HepG2 (cell line): ENCODE results near the gene TTC6. TPM values are rescaled to one million over a fixed set of nuclear protein-coding genes. Genes with fewer than 3 reads are reported as not detected.
A peak's percentile ranks its signal among the peaks of the same experiment; 100 is the strongest.

ENCODE experiments used
- CBX1 ChIP-seq: IDR thresholded peaks from one replicate; pipeline ENCODE4 v1.6.1; 2016; ENCODE audit warnings: antibody characterized with exemption, low read depth
- EEA1 ChIP-seq: sonication (generic); formaldehyde crosslinking; IDR thresholded peaks from 2 replicates; pipeline ENCODE4 v1.5.1; 2020; ENCODE audit warnings: mild to moderate bottlenecking, missing genetic modification reagents, borderline replicate concordance
- ELF1 ChIP-seq: sonication (generic); formaldehyde crosslinking; IDR thresholded peaks from 2 replicates; pipeline ENCODE4 v1.4.0; 2020; ENCODE audit warnings: missing genetic modification reagents
- ETV5 ChIP-seq: IDR thresholded peaks from 2 replicates; pipeline ENCODE4 v1.6.1; 2018; ENCODE audit warnings: missing biosample characterization, missing genetic modification reagents, inconsistent platforms, borderline replicate concordance
- FOXK1 ChIP-seq: sonication (generic); formaldehyde crosslinking; IDR thresholded peaks from 2 replicates; pipeline ENCODE4 v1.4.0; 2020; ENCODE audit warnings: low read depth, missing genetic modification reagents, borderline replicate concordance
- HDAC6 ChIP-seq: fragments of 200-600 bp; sonication (generic); IDR thresholded peaks from 2 replicates; pipeline ENCODE4 v1.7.0; 2017; ENCODE audit warnings: mild to moderate bottlenecking, antibody characterized with exemption, low read length, low read depth
- HNRNPL ChIP-seq: fragments of 200-400 bp; formaldehyde crosslinking; IDR thresholded peaks from 2 replicates; pipeline ENCODE4 v1.6.1; 2017; ENCODE audit warnings: mild to moderate bottlenecking, low read depth, low read length
- IRF2 ChIP-seq: IDR thresholded peaks from 2 replicates; pipeline ENCODE4 v1.6.1; 2018; ENCODE audit warnings: missing genetic modification reagents, missing compliant biosample characterization
- KLF13 ChIP-seq: sonication (generic); formaldehyde crosslinking; IDR thresholded peaks from 2 replicates; pipeline ENCODE4 v1.4.0; 2020; ENCODE audit warnings: mild to moderate bottlenecking, missing genetic modification reagents
- KMT2B ChIP-seq: IDR thresholded peaks from 2 replicates; pipeline ENCODE4 v1.6.1; 2016; ENCODE audit warnings: missing genetic modification reagents, missing compliant biosample characterization
- MATR3 ChIP-seq: sonication (generic); formaldehyde crosslinking; IDR thresholded peaks from 2 replicates; pipeline ENCODE4 v1.4.0; 2020; ENCODE audit warnings: missing genetic modification reagents
- NFE2L2 ChIP-seq: fragments of 150-350 bp; IDR thresholded peaks from 2 replicates; pipeline ENCODE4 v1.6.1; 2014; ENCODE audit warnings: low read length
- SETDB1 ChIP-seq: sonication (generic); formaldehyde crosslinking; IDR thresholded peaks from 2 replicates; pipeline ENCODE4 v1.5.1; 2020; ENCODE audit warnings: missing genetic modification reagents, mild to moderate bottlenecking, borderline replicate concordance
- TARDBP ChIP-seq: sonication (generic); formaldehyde crosslinking; IDR thresholded peaks from 2 replicates; pipeline ENCODE4 v1.8.0; 2022; ENCODE audit warnings: mild to moderate bottlenecking, missing genetic modification reagents
- YEATS2 ChIP-seq: sonication (generic); formaldehyde crosslinking; IDR thresholded peaks from 2 replicates; pipeline ENCODE4 v1.4.0; 2020; ENCODE audit warnings: missing genetic modification reagents, borderline replicate concordance
- ZEB1 ChIP-seq: IDR thresholded peaks from 2 replicates; pipeline ENCODE4 v1.6.1; 2012; ENCODE audit warnings: mild to moderate bottlenecking, low read depth, inconsistent platforms; ENCODE audit not compliant: insufficient replicate concordance
- ZNF333 ChIP-seq: sonication (generic); formaldehyde crosslinking; IDR thresholded peaks from 2 replicates; pipeline ENCODE4 v1.4.0; 2020; ENCODE audit warnings: mild to moderate bottlenecking, missing genetic modification reagents, borderline replicate concordance
- ZNF441 ChIP-seq: sonication (generic); formaldehyde crosslinking; IDR thresholded peaks from 2 replicates; pipeline ENCODE4 v1.7.0; 2021; ENCODE audit warnings: missing genetic modification reagents, borderline replicate concordance
- ZNF652 ChIP-seq: IDR thresholded peaks from 2 replicates; pipeline ENCODE4 v1.6.1; 2016; ENCODE audit warnings: low read depth, borderline replicate concordance
- polyA plus RNA-seq, 8 experiments: library from polyadenylated mRNA; depleted of rRNA in 3 of 8; stranded (reverse) in 7 of 8; unstranded in 1 of 8; fragments of >200 nt; fragmentation: Illumina TruSeq in 4 of 8; extraction: Trizol in 4 of 8; gene quantifications; 2 replicates each; pipeline versions ENCODE4 v1.2.1 to v1.2.3, GENCODE V29; 2011 to 2016; ENCODE audit warnings: low read depth in 4 of 8, missing spikeins in 1 of 8, mixed read lengths in 1 of 8; ENCODE audit not compliant: insufficient read depth in 1 of 8
- total RNA-seq, 5 experiments: library from RNA; depleted of rRNA; stranded (reverse); fragments of >200 nt; fragmentation: Illumina TruSeq; extraction: Trizol; gene quantifications; 2 replicates each; pipeline ENCODE4 v1.2.3, GENCODE V29; 2016; ENCODE audit warnings: low read depth in 1 of 5
- TF ChIP-seq, protein P1 (sequence below): sonication (generic); formaldehyde crosslinking; IDR thresholded peaks from 2 replicates; pipeline ENCODE4 v1.5.1; 2020; ENCODE audit warnings: missing genetic modification reagents, mild to moderate bottlenecking, borderline replicate concordance
- TF ChIP-seq, protein P2 (sequence below): sonication (generic); formaldehyde crosslinking; IDR thresholded peaks from 2 replicates; pipeline ENCODE4 v1.4.0; 2020; ENCODE audit warnings: mild to moderate bottlenecking, missing genetic modification reagents
- TF ChIP-seq, protein P3 (sequence below): sonication (generic); formaldehyde crosslinking; IDR thresholded peaks from 2 replicates; pipeline ENCODE4 v1.5.1; 2020; ENCODE audit warnings: mild to moderate bottlenecking, missing genetic modification reagents

Gene TTC6
- total and polyA plus RNA-seq, 2 of the 13 experiments (the other 11 are each of a cell fraction or from before 2014, with no cell fraction given), result 9.3 to 27.4 TPM

DNA sequence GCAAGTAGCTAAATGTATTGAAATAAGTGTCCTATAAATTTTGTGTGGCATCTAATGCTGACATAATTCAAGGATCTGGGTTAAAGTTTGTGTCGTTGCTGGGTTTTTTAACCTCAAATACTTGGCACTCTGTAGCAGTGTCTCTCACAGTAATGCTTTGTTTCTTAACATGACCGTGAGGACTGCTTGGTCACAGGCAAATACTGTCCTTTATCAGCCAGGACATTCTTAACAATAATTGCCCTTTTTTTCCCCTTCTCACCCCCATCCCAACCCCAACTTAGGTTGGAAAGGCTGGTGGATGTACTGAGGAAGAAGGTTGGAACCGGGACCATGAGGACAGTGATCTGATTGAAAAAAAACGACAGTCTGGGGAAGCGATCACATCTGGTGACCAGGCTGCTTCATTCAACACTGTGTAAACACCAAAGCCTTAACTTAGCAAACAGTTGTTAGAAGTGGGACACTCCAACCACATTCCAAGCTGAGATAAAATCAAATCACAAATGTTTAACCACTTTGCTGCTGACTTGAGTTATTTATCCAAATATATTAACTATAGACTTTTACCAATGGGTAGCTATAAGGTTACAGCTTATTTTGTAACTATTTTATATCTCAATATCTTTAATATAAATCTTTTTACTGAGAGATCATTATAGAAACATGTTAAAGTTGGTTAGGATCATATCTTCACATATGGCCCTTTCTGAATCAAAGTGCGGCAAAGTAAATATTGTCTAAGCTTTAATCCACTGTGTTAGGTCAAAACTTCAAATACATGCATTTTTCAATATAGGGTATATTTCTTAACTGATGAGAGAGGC is 48.6 kb upstream of the TTC6 start (continued):
- no peak for TF ChIP-seq SETDB1 (CRISPR knock-in tag)
- peak; percentile 99 for TF ChIP-seq ZNF652 (CRISPR knock-in tag)
- no peak; the same call in 1 of the 2 replicates for TF ChIP-seq ZNF441
- no peak for TF ChIP-seq EEA1 (CRISPR knock-in tag)
- no peak; the same call in 1 of the 2 replicates for TF ChIP-seq ETV5
- no peak for TF ChIP-seq MATR3 (CRISPR knock-in tag)
- no peak for TF ChIP-seq KLF13 (CRISPR knock-in tag)
- TF ChIP-seq, protein P1, sequence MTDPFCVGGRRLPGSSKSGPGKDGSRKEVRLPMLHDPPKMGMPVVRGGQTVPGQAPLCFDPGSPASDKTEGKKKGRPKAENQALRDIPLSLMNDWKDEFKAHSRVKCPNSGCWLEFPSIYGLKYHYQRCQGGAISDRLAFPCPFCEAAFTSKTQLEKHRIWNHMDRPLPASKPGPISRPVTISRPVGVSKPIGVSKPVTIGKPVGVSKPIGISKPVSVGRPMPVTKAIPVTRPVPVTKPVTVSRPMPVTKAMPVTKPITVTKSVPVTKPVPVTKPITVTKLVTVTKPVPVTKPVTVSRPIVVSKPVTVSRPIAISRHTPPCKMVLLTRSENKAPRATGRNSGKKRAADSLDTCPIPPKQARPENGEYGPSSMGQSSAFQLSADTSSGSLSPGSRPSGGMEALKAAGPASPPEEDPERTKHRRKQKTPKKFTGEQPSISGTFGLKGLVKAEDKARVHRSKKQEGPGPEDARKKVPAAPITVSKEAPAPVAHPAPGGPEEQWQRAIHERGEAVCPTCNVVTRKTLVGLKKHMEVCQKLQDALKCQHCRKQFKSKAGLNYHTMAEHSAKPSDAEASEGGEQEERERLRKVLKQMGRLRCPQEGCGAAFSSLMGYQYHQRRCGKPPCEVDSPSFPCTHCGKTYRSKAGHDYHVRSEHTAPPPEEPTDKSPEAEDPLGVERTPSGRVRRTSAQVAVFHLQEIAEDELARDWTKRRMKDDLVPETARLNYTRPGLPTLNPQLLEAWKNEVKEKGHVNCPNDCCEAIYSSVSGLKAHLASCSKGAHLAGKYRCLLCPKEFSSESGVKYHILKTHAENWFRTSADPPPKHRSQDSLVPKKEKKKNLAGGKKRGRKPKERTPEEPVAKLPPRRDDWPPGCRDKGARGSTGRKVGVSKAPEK (CRISPR knock-in tag), result peak; percentile 100
- TF ChIP-seq HDAC6, result no peak
- TF ChIP-seq TARDBP, result peak; percentile 98; the same call in 1 of the 2 replicates
- TF ChIP-seq FOXK1, result peak; percentile 96
- TF ChIP-seq IRF2 (CRISPR knock-in tag), result peak; percentile 97
- TF ChIP-seq YEATS2 (CRISPR knock-in tag), result peak; percentile 70; the same call in 1 of the 2 replicates
- TF ChIP-seq ZEB1, result peak; percentile 69
- TF ChIP-seq ZNF333, result no peak
- peak; percentile 87; the same call in 1 of the 2 replicates for TF ChIP-seq KMT2B (CRISPR knock-in tag)
- TF ChIP-seq, protein P2, sequence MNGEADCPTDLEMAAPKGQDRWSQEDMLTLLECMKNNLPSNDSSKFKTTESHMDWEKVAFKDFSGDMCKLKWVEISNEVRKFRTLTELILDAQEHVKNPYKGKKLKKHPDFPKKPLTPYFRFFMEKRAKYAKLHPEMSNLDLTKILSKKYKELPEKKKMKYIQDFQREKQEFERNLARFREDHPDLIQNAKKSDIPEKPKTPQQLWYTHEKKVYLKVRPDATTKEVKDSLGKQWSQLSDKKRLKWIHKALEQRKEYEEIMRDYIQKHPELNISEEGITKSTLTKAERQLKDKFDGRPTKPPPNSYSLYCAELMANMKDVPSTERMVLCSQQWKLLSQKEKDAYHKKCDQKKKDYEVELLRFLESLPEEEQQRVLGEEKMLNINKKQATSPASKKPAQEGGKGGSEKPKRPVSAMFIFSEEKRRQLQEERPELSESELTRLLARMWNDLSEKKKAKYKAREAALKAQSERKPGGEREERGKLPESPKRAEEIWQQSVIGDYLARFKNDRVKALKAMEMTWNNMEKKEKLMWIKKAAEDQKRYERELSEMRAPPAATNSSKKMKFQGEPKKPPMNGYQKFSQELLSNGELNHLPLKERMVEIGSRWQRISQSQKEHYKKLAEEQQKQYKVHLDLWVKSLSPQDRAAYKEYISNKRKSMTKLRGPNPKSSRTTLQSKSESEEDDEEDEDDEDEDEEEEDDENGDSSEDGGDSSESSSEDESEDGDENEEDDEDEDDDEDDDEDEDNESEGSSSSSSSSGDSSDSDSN (CRISPR knock-in tag), result no peak
- peak; percentile 64 for TF ChIP-seq ELF1 (CRISPR knock-in tag)
- 0 out of 2 replicates have a peak, but pooled peaks have one; percentile 25 for TF ChIP-seq NFE2L2
- no peak for TF ChIP-seq HNRNPL
- TF ChIP-seq, protein P3, sequence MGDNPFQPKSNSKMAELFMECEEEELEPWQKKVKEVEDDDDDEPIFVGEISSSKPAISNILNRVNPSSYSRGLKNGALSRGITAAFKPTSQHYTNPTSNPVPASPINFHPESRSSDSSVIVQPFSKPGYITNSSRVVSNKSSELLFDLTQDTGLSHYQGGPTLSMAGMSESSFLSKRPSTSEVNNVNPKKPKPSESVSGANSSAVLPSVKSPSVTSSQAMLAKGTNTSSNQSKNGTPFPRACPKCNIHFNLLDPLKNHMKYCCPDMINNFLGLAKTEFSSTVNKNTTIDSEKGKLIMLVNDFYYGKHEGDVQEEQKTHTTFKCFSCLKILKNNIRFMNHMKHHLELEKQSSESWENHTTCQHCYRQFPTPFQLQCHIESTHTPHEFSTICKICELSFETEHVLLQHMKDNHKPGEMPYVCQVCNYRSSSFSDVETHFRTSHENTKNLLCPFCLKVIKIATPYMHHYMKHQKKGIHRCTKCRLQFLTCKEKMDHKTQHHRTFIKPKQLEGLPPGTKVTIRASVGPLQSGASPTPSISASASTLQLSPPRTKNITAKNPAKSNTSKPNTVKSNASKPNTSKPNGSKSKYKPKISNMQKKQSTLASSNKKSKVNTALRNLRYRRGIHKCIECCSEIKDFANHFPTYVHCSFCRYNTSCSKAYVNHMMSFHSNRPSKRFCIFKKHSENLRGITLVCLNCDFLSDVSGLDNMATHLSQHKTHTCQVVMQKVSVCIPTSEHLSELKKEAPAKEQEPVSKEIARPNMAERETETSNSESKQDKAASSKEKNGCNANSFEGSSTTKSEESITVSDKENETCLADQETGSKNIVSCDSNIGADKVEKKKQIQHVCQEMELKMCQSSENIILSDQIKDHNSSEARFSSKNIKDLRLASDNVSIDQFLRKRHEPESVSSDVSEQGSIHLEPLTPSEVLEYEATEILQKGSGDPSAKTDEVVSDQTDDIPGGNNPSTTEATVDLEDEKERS (CRISPR knock-in tag), result peak; percentile 92
- peak; percentile 76 for TF ChIP-seq CBX1
